OCI-LY3 (cell line): Measurements from ENCODE around the gene CALHM5.

Source experiments
- CTCF ChIP-seq: fragments of 200-600, 300-600 bp; sonication (generic); IDR thresholded peaks from 2 replicates; pipeline ENCODE4 v1.5.1; 2014; ENCODE audit warnings: antibody characterized with exemption, low read length, low read depth
- EZH2phosphoT487 ChIP-seq: fragments of 200-600 bp; shearing (Covaris generic); IDR thresholded peaks from 2 replicates; pipeline ENCODE4 v1.6.1; 2018; ENCODE audit warnings: antibody characterized with exemption, mixed run types, low read depth

GRCh38 chr6:116467096-116467495 is 44.3 kb upstream of the CALHM5 start:
- TF ChIP-seq CTCF (no peak), EZH2phosphoT487 (no peak)
